KG1 (cell line): ENCODE data around the gene ATP5MC2.
"Not testable (repeated sequence)": the region's sequence is repeated elsewhere in the genome, so short reads cannot be mapped to it uniquely, and the experiment has no call there.

Experiments used
- DNase-seq: peaks from one replicate; lab custom pipeline; 2025; lab: John Stamatoyannopoulos, UW

ATP5MC2 gene

GRCh38 chr12:53646300-53646699 is 29.6 kb downstream of the ATP5MC2 start:
- DNase-seq = not testable (repeated sequence)

- DNase-seq = no peak
Observed at GRCh38 chr12:53645165-53645564, 30.7 kb downstream of the ATP5MC2 start.

- no peak for DNase-seq
Observed at GRCh38 chr12:53644133-53644532, 31.8 kb downstream of the ATP5MC2 start.

GRCh38 chr12:53643232-53643979 is 32.5 kb downstream of the ATP5MC2 start:
- no peak for DNase-seq

- no peak for DNase-seq
Observed at GRCh38 chr12:53638057-53638456, 37.8 kb downstream of the ATP5MC2 start.

GRCh38 chr12:53636641-53637040 is 39.2 kb downstream of the ATP5MC2 start:
- no peak for DNase-seq

GRCh38 chr12:53635708-53636107 is 40.2 kb downstream of the ATP5MC2 start:
- DNase-seq = not testable (repeated sequence)

GRCh38 chr12:53631721-53632120 is 44.2 kb downstream of the ATP5MC2 start:
- no peak for DNase-seq

- DNase-seq = no peak
Observed at GRCh38 chr12:53627919-53628318, 48.0 kb downstream of the ATP5MC2 start.

GRCh38 chr12:53626702-53627169 is 49.1 kb downstream of the ATP5MC2 start:
- DNase-seq = no peak

GRCh38 chr12:53625946-53626701 is 49.8 kb downstream of the ATP5MC2 start, which contains the start of gene ATF7:
TSS of gene ATF7 (minus strand) at chr12:53626382. CDS start at chr12:53601000, 25,382 bp downstream.
- DNase-seq = peak; percentile 74

- DNase-seq = no peak
Observed at GRCh38 chr12:53625373-53625945, 50.4 kb downstream of the ATP5MC2 start.

- DNase-seq = no peak
Observed at GRCh38 chr12:53624956-53625355, 50.9 kb downstream of the ATP5MC2 start.

GRCh38 chr12:53624458-53624857 is 51.4 kb downstream of the ATP5MC2 start:
- DNase-seq = no peak

- DNase-seq = no peak
Observed at GRCh38 chr12:53623548-53624385, 52.1 kb downstream of the ATP5MC2 start.

GRCh38 chr12:53622724-53623123 is 53.2 kb downstream of the ATP5MC2 start:
- DNase-seq = no peak

- DNase-seq = no peak
Observed at GRCh38 chr12:53618275-53618674, 57.6 kb downstream of the ATP5MC2 start.

- no peak for DNase-seq
Observed at GRCh38 chr12:53617700-53618099, 58.2 kb downstream of the ATP5MC2 start.

GRCh38 chr12:53616950-53617349 is 58.9 kb downstream of the ATP5MC2 start:
- DNase-seq = no peak
